IMR-90 (cell line): ENCODE results near the gene ERGIC1. TPM values are rescaled to one million over a fixed set of nuclear protein-coding genes. Genes with fewer than 3 reads are reported as not detected.
A peak's percentile ranks its signal among the peaks of the same experiment; 100 is the strongest.

Experiments used
- ATAC-seq: fragments of 200-7000 bp; cut with Tn5 transposase; 2 replicates; pipeline ENCODE4 v1.9.1; 2020; ENCODE audit warnings: low read depth, mild to moderate bottlenecking, moderate library complexity
- BruUV-seq: library from RNA; stranded (reverse); fragments of 400-500 nt; replicated peaks from 2 replicates; lab custom pipeline; 2021; lab: Mats Ljungman, UMichigan
- CTCF ChIA-PET: fragments of 300-600 bp; formaldehyde crosslinking; extraction: SDS; loops from one replicate; lab custom pipeline; 2021; ENCODE audit warnings: antibody characterized with exemption; lab: Yijun Ruan, JAX
- POLR2A ChIA-PET: fragments of 300-600 bp; sonication (Branson Sonifier 250); formaldehyde crosslinking; loops from one replicate; lab custom pipeline; 2022; ENCODE audit warnings: antibody characterized with exemption; ENCODE audit not compliant: unreplicated experiment; lab: Charles Lee
- DNase-seq: peaks from one replicate; pipeline ENCODE4 v3.0.0; 2013
- H2AFZ ChIP-seq: replicated peaks from 2 replicates; pipeline ENCODE3; 2013; ENCODE audit warnings: low read length, mild to moderate bottlenecking; ENCODE audit not compliant: poor library complexity
- H2AK5ac ChIP-seq: 2 replicates; pipeline ENCODE4 v1.6.1; 2013; ENCODE audit warnings: low read depth, low read length, inconsistent platforms
- H2AK9ac ChIP-seq: replicated peaks from 2 replicates; pipeline ENCODE3; 2013; ENCODE audit warnings: mild to moderate bottlenecking, low read depth, low read length, moderate library complexity; ENCODE audit not compliant: poor library complexity
- H2BK120ac ChIP-seq: 2 replicates; pipeline ENCODE4 v1.6.1; 2013; ENCODE audit warnings: low read depth, low read length, inconsistent platforms
- H2BK15ac ChIP-seq: 3 replicates; pipeline ENCODE4 v1.6.1; 2013; ENCODE audit warnings: low read depth, low read length, inconsistent platforms
- H2BK20ac ChIP-seq: 2 replicates; pipeline ENCODE4 v1.6.1; 2013; ENCODE audit warnings: low read depth, mild to moderate bottlenecking, inconsistent platforms, low read length, moderate library complexity
- H2BK5ac ChIP-seq: 2 replicates; pipeline ENCODE4 v1.6.1; 2013; ENCODE audit warnings: mild to moderate bottlenecking, low read depth, low read length, inconsistent platforms; ENCODE audit not compliant: poor library complexity, severe bottlenecking
- H3K14ac ChIP-seq: replicated peaks from 2 replicates; pipeline ENCODE4 v1.6.1; 2013; ENCODE audit warnings: low read depth, low read length, inconsistent platforms
- H3K18ac ChIP-seq: 2 replicates; pipeline ENCODE4 v1.6.1; 2013; ENCODE audit warnings: low read depth, low read length, control low read depth
- H3K23ac ChIP-seq: 2 replicates; pipeline ENCODE4 v1.6.1; 2013; ENCODE audit warnings: low read depth, low read length, inconsistent platforms
- H3K27ac ChIP-seq: 2 replicates; pipeline ENCODE4 v1.5.1; 2013; ENCODE audit warnings: mild to moderate bottlenecking, control low read depth, low read length; ENCODE audit not compliant: insufficient read depth
- H3K27me3 ChIP-seq: 2 replicates; pipeline ENCODE4 v1.6.1; 2013; ENCODE audit warnings: low read length; ENCODE audit not compliant: control insufficient read depth, insufficient read depth
- H3K36me3 ChIP-seq: 2 replicates; pipeline ENCODE4 v1.6.1; 2013; ENCODE audit warnings: low read length, mixed read lengths; ENCODE audit not compliant: control insufficient read depth, insufficient read depth
- H3K4ac ChIP-seq: 2 replicates; pipeline ENCODE4 v1.6.1; 2013; ENCODE audit warnings: low read depth, low read length, inconsistent platforms
- H3K4me1 ChIP-seq: 2 replicates; pipeline ENCODE4 v1.6.1; 2013; ENCODE audit warnings: low read length, mixed read lengths; ENCODE audit not compliant: control insufficient read depth, insufficient read depth
- H3K4me2 ChIP-seq: 2 replicates; pipeline ENCODE4 v1.6.1; 2013; ENCODE audit warnings: low read depth, mild to moderate bottlenecking, control low read depth, low read length, moderate library complexity
- H3K4me3 ChIP-seq: 2 replicates; pipeline ENCODE4 v1.5.1; 2013; ENCODE audit warnings: low read depth, mild to moderate bottlenecking, control low read depth, low read length, moderate library complexity; ENCODE audit not compliant: insufficient read depth
- H3K56ac ChIP-seq: 2 replicates; pipeline ENCODE4 v1.6.1; 2013; ENCODE audit warnings: low read length, inconsistent platforms; ENCODE audit not compliant: insufficient read depth; ENCODE audit errors: extremely low read depth
- H3K79me1 ChIP-seq, 2 experiments: 2 replicates each; pipeline ENCODE4 v1.6.1; 2013; ENCODE audit warnings: low read length in 2 of 2, inconsistent platforms in 1 of 2, low read depth in 1 of 2
- H3K9ac ChIP-seq: 2 replicates; pipeline ENCODE4 v1.6.1; 2013; ENCODE audit warnings: low read depth, low read length, control low read depth
- H3K9me1 ChIP-seq: 2 replicates; pipeline ENCODE4 v1.6.1; 2013; ENCODE audit warnings: low read length, inconsistent platforms; ENCODE audit not compliant: insufficient read depth
- H3K9me3 ChIP-seq: 2 replicates; pipeline ENCODE4 v1.6.1; 2013; ENCODE audit warnings: low read length; ENCODE audit not compliant: control insufficient read depth, insufficient read depth
- H4K20me1 ChIP-seq: 2 replicates; pipeline ENCODE4 v1.6.1; 2013; ENCODE audit warnings: low read length, inconsistent platforms; ENCODE audit not compliant: insufficient read depth
- H4K5ac ChIP-seq: 2 replicates; pipeline ENCODE4 v1.6.1; 2013; ENCODE audit warnings: mild to moderate bottlenecking, low read depth, low read length, control low read depth
- H4K8ac ChIP-seq, 2 experiments: 2 replicates each; pipeline ENCODE4 v1.6.1; 2013; ENCODE audit warnings: low read depth in 2 of 2, low read length in 2 of 2, control low read depth in 1 of 2, inconsistent platforms in 1 of 2
- H4K91ac ChIP-seq: 2 replicates; pipeline ENCODE4 v1.6.1; 2013; ENCODE audit warnings: low read depth, low read length, inconsistent platforms; ENCODE audit not compliant: insufficient read depth
- BHLHE40 ChIP-seq: fragments of 150-350 bp; IDR thresholded peaks from 2 replicates; pipeline ENCODE4 v1.6.1; 2016; ENCODE audit warnings: mild to moderate bottlenecking, low read depth, low read length
- CHD1 ChIP-seq: IDR thresholded peaks from 2 replicates; pipeline ENCODE4 v1.6.1; 2012; ENCODE audit warnings: low read depth, low read length, improper control_type of control experiment
- CTCF ChIP-seq: conservative IDR thresholded peaks from 2 replicates; pipeline ENCODE4 v1.5.1; 2012; ENCODE audit warnings: mild to moderate bottlenecking, low read depth, low read length, improper control_type of control experiment
- FOS ChIP-seq: fragments of 150-350 bp; IDR thresholded peaks from 2 replicates; pipeline ENCODE4 v1.6.1; 2016; ENCODE audit warnings: low read depth, low read length
- MAFK ChIP-seq: IDR thresholded peaks from 2 replicates; pipeline ENCODE4 v1.6.1; 2012; ENCODE audit warnings: low read depth, low read length, improper control_type of control experiment
- MAZ ChIP-seq: IDR thresholded peaks from 2 replicates; pipeline ENCODE4 v1.6.1; 2012; ENCODE audit warnings: low read depth, mild to moderate bottlenecking, low read length, improper control_type of control experiment, moderate library complexity, borderline replicate concordance
- MXI1 ChIP-seq: IDR thresholded peaks from 2 replicates; pipeline ENCODE4 v1.6.1; 2012; ENCODE audit warnings: low read depth, mild to moderate bottlenecking, low read length, moderate library complexity, borderline replicate concordance
- NFE2L2 ChIP-seq: fragments of 150-350 bp; IDR thresholded peaks from 2 replicates; pipeline ENCODE4 v1.6.1; 2016; ENCODE audit warnings: low read depth, mild to moderate bottlenecking, low read length
- POLR2A ChIP-seq: IDR thresholded peaks from 2 replicates; pipeline ENCODE4 v1.6.1; 2012; ENCODE audit warnings: mild to moderate bottlenecking, low read depth, low read length
- RAD21 ChIP-seq: IDR thresholded peaks from 2 replicates; pipeline ENCODE4 v1.6.1; 2012; ENCODE audit warnings: low read length, improper control_type of control experiment
- RCOR1 ChIP-seq: IDR thresholded peaks from 2 replicates; pipeline ENCODE4 v1.6.1; 2012; ENCODE audit warnings: mild to moderate bottlenecking, low read length, improper control_type of control experiment; ENCODE audit not compliant: insufficient replicate concordance
- RFX5 ChIP-seq: IDR thresholded peaks from 2 replicates; pipeline ENCODE4 v1.8.0; 2012; ENCODE audit warnings: low read depth, mild to moderate bottlenecking, low read length, moderate library complexity
- SMC3 ChIP-seq: fragments of 150-350 bp; IDR thresholded peaks from 2 replicates; pipeline ENCODE4 v1.6.1; 2016; ENCODE audit warnings: low read depth, mild to moderate bottlenecking, antibody characterized with exemption, low read length, moderate library complexity
- USF2 ChIP-seq: fragments of 150-350 bp; IDR thresholded peaks from 2 replicates; pipeline ENCODE4 v1.6.1; 2017; ENCODE audit warnings: mild to moderate bottlenecking, antibody characterized with exemption, low read length, low read depth
- WGBS, 2 experiments: methylation state at CpG; one replicate each; pipeline versions ENCODE4 v1.1.5 to v1.1.7; 2013; ENCODE audit warnings: missing lambda C conversion rate in 2 of 2; ENCODE audit not compliant: insufficient read length in 1 of 2; ENCODE audit errors: extremely low coverage in 2 of 2; 5-methylcytosine and 5-hydroxymethylcytosine counted together
- dilution Hi-C: fragments of 300-500 bp; cut with HindIII; formaldehyde crosslinking; loops from one replicate; pipeline ENCODE4 v1.14.3; 2018; ENCODE audit warnings: low sequenced_read_pairs; ENCODE audit not compliant: unreplicated experiment
- in situ Hi-C: fragments of 300-500 bp; cut with MboI; formaldehyde crosslinking; loops from 3 replicates; pipeline ENCODE4 v1.14.3; 2019; ENCODE audit warnings: low sequenced_read_pairs, inconsistent platforms, mixed read lengths
- intact Hi-C: fragments of 100-400 bp; cut with micrococcal nuclease; formaldehyde crosslinking; loops from 2 replicates; pipeline ENCODE4 v1.10.0; 2022
- polyA plus RNA-seq, 3 experiments: library from polyadenylated mRNA; depleted of rRNA; stranded (reverse); fragments of >200 nt; gene quantifications; 2 replicates each; pipeline ENCODE4 v1.2.3, GENCODE V29; 2012; ENCODE audit warnings: low replicate concordance in 1 of 3
- total RNA-seq: library from RNA; depleted of rRNA; stranded (reverse); fragments of >200 nt; gene quantifications from 2 replicates; pipeline ENCODE4 v1.2.3, GENCODE V29; 2012

The ERGIC1 gene
- total and polyA plus RNA-seq, 2 of the 4 experiments (the other 2 are of a cell fraction), result 134 to 192 TPM

GRCh38 chr5:172958331-172959046, 124.4 kb downstream of the ERGIC1 start:
- BruUV-seq, result TSS peak; percentile 63
- Histone ChIP-seq H3K27me3 (no peaks in the 10 kb centered on the region), H3K9me1 (peaks cover 10% of the 10 kb centered on the region; the same call in 1 of the 2 replicates), H2AK5ac (peak overlapping the region; percentile 86), H3K79me1 (peaks cover 32 to 51% of the 10 kb centered on the region in 2 experiments), H2AFZ (peak overlapping the region; percentile 91), H3K4me2 (peak overlapping the region; percentile 32), H3K4me3 (peak overlapping the region; percentile 53), H4K91ac (peak overlapping the region; percentile 91), H3K23ac (peak overlapping the region; percentile 35; the same call in 1 of the 2 replicates), H3K56ac (no peak overlapping the region), H3K4me1 (peaks cover 13% of the 10 kb centered on the region), H2BK5ac (peak overlapping the region; percentile 81), H3K18ac (peak overlapping the region; percentile 36), H3K27ac (peak overlapping the region; percentile 75), H3K14ac (peak overlapping the region; percentile 33; the same call in 1 of the 2 replicates), H2BK120ac (peak overlapping the region; percentile 68), H3K9me3 (no peaks in the 10 kb centered on the region), H4K5ac (peak overlapping the region; percentile 95), H2BK20ac (0 out of 2 replicates have a peak overlapping the region, but pooled peaks have one; percentile 26), H2AK9ac (peak overlapping the region; percentile 88), H4K20me1 (no peaks in the 10 kb centered on the region), H4K8ac (peak overlapping the region; percentile 88 to 98), H3K9ac (peak overlapping the region; percentile 36), H3K36me3 (no peaks in the 10 kb centered on the region), H3K4ac (peak overlapping the region; percentile 80), H2BK15ac (peak overlapping the region; percentile 90; the same call in 2 of the 3 replicates)
- CTCF ChIA-PET, result interaction anchor here (0.6 kb wide), 1 partner anchor 307 kb away, joined by 4 read pairs; no protein-coding TSS in a partner anchor
- POLR2A ChIA-PET, result no interaction called here
- DNase-seq (peak; percentile 41), ATAC-seq (peak; percentile 69)
- WGBS, 2 experiments, result 13% methylated on average over 8 of the region's 54 CpGs; no CpG with 5 or more reads in 1 of the 2 experiments
- dilution Hi-C loops (no loop called here), intact Hi-C loops (no loop called here), in situ Hi-C loops (no loop called here)
- no peak for TF ChIP-seq MAFK
- TF ChIP-seq RAD21, result no peak
- TF ChIP-seq RFX5, result no peak
- TF ChIP-seq RCOR1, result no peak
- TF ChIP-seq FOS, result no peak
- TF ChIP-seq NFE2L2, result no peak
- no peak for TF ChIP-seq BHLHE40
- no peak for TF ChIP-seq CTCF
- no peak for TF ChIP-seq MXI1
- TF ChIP-seq CHD1, result no peak
- TF ChIP-seq MAZ, result no peak
- no peak for TF ChIP-seq SMC3
- no peak for TF ChIP-seq USF2
- TF ChIP-seq POLR2A, result no peak
